ENCODE measurements around the gene IFI30.
A peak's percentile ranks its signal among the peaks of the same experiment; 100 is the strongest.

DNA sequence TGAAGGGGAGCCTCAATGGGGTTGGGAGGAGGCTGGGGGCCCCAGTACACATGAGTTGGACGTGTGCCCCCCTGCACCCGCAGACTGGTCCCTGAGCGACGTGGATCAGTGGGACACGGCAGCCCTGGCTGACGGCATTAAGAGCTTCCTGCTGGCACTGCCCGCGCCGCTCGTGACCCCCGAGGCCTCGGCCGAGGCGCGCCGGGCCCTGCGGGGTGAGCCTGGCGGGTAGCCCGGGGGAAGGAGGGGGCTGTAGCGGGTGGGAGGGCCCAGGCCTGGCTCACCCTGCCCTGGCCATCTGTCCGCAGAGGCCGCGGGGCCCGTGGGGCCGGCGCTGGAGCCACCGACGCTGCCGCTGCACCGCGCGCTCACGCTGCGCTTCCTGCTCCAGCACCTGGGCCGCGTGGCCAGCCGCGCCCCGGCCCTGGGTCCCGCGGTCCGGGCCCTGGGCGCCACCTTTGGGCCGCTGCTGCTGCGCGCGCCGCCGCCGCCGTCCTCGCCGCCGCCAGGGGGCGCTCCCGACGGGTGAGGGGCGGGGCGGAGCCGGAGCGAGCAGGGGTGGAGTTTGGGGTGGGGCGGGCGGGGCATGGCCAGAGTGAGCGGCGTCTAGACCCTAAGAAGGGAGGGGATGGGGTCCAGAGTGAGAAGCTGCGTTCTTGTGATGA is 12.5 kb upstream of the IFI30 start:
- TF ChIP-seq CTCF (IDR thresholded peaks at IDR 0.05) (no peak), TCF12 (IDR thresholded peaks at IDR 0.05) (no peak), SMC3 (IDR thresholded peaks at IDR 0.05; ENCODE audit: low read depth, low read length) (peak; percentile 44; the same call in 1 of the 2 replicates), YY1 (IDR thresholded peaks at IDR 0.05; ENCODE audit: low read depth) (no peak)
- TF ChIP-seq, protein P1, sequence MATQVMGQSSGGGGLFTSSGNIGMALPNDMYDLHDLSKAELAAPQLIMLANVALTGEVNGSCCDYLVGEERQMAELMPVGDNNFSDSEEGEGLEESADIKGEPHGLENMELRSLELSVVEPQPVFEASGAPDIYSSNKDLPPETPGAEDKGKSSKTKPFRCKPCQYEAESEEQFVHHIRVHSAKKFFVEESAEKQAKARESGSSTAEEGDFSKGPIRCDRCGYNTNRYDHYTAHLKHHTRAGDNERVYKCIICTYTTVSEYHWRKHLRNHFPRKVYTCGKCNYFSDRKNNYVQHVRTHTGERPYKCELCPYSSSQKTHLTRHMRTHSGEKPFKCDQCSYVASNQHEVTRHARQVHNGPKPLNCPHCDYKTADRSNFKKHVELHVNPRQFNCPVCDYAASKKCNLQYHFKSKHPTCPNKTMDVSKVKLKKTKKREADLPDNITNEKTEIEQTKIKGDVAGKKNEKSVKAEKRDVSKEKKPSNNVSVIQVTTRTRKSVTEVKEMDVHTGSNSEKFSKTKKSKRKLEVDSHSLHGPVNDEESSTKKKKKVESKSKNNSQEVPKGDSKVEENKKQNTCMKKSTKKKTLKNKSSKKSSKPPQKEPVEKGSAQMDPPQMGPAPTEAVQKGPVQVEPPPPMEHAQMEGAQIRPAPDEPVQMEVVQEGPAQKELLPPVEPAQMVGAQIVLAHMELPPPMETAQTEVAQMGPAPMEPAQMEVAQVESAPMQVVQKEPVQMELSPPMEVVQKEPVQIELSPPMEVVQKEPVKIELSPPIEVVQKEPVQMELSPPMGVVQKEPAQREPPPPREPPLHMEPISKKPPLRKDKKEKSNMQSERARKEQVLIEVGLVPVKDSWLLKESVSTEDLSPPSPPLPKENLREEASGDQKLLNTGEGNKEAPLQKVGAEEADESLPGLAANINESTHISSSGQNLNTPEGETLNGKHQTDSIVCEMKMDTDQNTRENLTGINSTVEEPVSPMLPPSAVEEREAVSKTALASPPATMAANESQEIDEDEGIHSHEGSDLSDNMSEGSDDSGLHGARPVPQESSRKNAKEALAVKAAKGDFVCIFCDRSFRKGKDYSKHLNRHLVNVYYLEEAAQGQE (IDR thresholded peaks at IDR 0.05; ENCODE audit: low read depth, low read length), result no peak
- TF ChIP-seq, protein P2, sequence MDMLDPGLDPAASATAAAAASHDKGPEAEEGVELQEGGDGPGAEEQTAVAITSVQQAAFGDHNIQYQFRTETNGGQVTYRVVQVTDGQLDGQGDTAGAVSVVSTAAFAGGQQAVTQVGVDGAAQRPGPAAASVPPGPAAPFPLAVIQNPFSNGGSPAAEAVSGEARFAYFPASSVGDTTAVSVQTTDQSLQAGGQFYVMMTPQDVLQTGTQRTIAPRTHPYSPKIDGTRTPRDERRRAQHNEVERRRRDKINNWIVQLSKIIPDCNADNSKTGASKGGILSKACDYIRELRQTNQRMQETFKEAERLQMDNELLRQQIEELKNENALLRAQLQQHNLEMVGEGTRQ (IDR thresholded peaks at IDR 0.05; ENCODE audit: borderline replicate concordance, low read depth, low read length), result no peak

Measured in SK-N-SH (cell line).